ENCODE measurements around the gene ZNF750.

ZNF750 gene

GRCh38 chr17:82878527-82878926, 38.7 kb upstream of the ZNF750 start:
- peak; percentile 87 for DNase-seq (ENCODE audit: low read depth)
- no peak for TF ChIP-seq POLR2A (IDR thresholded peaks at IDR 0.05; ENCODE audit: extremely low read depth, insufficient read length)
- TF ChIP-seq CTCF (IDR thresholded peaks at IDR 0.05; ENCODE audit: low read depth, low read length) = no peak
- H3K4me3 ChIP-seq (ENCODE audit: low read depth, low read length) = no peak overlapping the region

- H3K4me3 ChIP-seq (ENCODE audit: low read depth, low read length) = no peak overlapping the region
- TF ChIP-seq MAX (IDR thresholded peaks at IDR 0.05; ENCODE audit: low read depth, low read length) = no peak
- peak; percentile 37 for DNase-seq (ENCODE audit: low read depth)
These were observed 37.0 kb upstream of the ZNF750 start for GRCh38 chr17:82876602-82877379.

GRCh38 chr17:82876149-82876548, 36.3 kb upstream of the ZNF750 start:
- H3K4me3 ChIP-seq (ENCODE audit: low read depth, low read length) = no peak overlapping the region
- peak; percentile 53 for DNase-seq (ENCODE audit: low read depth)
- no peak for TF ChIP-seq POLR2A (IDR thresholded peaks at IDR 0.05; ENCODE audit: extremely low read depth, insufficient read length)

GRCh38 chr17:82875407-82875856, 35.6 kb upstream of the ZNF750 start:
- DNase-seq (ENCODE audit: low read depth) = no peak
- no peak overlapping the region for H3K4me3 ChIP-seq (ENCODE audit: low read depth, low read length)
- TF ChIP-seq MYC (IDR thresholded peaks at IDR 0.05; ENCODE audit: low read depth, low read length) (no peak), MAX (IDR thresholded peaks at IDR 0.05; ENCODE audit: low read depth, low read length) (no peak), CTCF (IDR thresholded peaks at IDR 0.05; ENCODE audit: low read depth, low read length) (no peak), POLR2A (IDR thresholded peaks at IDR 0.05; ENCODE audit: extremely low read depth, insufficient read length) (no peak)

- H3K4me3 ChIP-seq (ENCODE audit: low read depth, low read length) = no peak overlapping the region
- DNase-seq (ENCODE audit: low read depth) = no peak
- TF ChIP-seq POLR2A (IDR thresholded peaks at IDR 0.05; ENCODE audit: extremely low read depth, insufficient read length) (no peak), MYC (IDR thresholded peaks at IDR 0.05; ENCODE audit: low read depth, low read length) (no peak), CTCF (IDR thresholded peaks at IDR 0.05; ENCODE audit: low read depth, low read length) (no peak), MAX (IDR thresholded peaks at IDR 0.05; ENCODE audit: low read depth, low read length) (no peak)
These were observed 34.4 kb upstream of the ZNF750 start for GRCh38 chr17:82874011-82874835.

- H3K4me3 ChIP-seq (ENCODE audit: low read depth, low read length) = no peak overlapping the region
- no peak for TF ChIP-seq MAX (IDR thresholded peaks at IDR 0.05; ENCODE audit: low read depth, low read length)
- no peak for TF ChIP-seq MYC (IDR thresholded peaks at IDR 0.05; ENCODE audit: low read depth, low read length)
- TF ChIP-seq CTCF (IDR thresholded peaks at IDR 0.05; ENCODE audit: low read depth, low read length) = no peak
- TF ChIP-seq POLR2A (IDR thresholded peaks at IDR 0.05; ENCODE audit: extremely low read depth, insufficient read length) = no peak
- DNase-seq (ENCODE audit: low read depth) = no peak
These were observed 33.7 kb upstream of the ZNF750 start for GRCh38 chr17:82873521-82873920.

All from NB4 (cell line).